HG02973 (cell line): ENCODE data around the gene HAGH.

Experiments
- ATAC-seq: cut with Tn5 transposase; IDR thresholded peaks from one replicate; pipeline ENCODE4 v1.9.1; 2021; ENCODE audit warnings: moderate library complexity; ENCODE audit not compliant: unreplicated experiment

Gene HAGH

DNA sequence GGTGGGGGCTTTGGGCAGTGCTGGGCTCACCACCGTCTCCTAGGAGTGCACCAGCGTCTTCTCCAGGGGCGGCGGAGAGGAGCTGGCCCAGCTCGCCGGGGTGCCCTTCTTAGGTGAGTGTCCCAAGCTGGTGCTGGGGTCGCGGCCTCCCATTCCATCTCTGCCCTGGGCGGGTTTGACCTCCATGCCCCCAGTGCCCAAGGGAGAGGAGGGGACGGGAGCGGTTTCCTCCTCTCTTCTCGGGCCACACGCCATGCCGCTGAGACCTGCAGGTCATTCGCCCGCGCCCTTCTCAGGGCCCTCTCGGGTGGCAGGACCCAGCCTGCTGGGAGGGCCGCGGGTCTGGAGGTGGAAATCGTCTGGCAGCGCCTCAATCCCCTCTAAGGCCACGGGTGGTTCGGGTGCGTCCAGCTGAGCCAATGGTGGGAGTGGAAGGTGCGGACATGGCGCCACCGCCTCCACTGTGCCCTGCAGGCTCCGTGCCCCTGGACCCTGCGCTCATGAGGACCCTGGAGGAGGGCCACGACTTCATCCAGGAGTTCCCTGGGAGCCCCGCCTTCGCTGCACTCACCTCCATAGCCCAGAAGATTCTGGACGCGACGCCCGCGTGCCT, 38.4 kb downstream of the HAGH start:
- no peak for ATAC-seq

DNA sequence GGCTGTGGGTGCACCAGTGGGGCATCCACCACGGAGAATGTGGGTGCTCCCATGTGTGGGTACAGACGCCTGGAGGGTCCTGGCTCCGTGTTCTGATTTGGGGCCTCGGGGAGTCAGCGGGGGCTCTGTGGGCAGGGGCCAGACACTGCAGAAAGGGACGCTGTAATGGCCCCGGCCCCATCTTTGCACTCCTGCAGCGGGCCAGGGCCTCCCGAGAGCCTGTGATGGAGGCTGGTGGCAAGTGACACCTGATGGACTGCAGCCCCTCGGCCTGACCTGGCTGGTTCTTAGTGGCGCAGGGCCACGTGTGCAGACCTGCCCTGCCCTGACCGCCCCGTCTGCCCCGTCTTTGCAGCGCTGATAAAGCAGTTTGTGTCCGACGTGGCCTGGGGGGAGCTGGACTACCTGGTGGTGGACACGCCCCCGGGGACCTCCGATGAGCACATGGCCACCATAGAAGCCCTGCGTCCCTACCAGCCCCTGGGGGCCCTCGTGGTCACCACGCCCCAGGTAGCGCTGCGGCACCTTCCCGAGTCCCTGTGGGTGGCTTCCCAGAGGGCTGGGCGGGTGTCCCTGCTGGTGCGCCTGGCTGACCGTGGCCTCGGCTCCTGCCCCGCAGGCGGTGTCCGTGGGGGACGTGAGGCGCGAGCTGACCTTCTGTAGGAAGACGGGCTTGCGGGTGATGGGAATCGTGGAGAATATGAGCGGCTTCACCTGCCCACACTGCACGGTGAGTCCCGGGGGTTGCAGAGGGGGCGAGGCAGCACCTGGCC, 39.1 kb downstream of the HAGH start:
- ATAC-seq, result no peak

DNA sequence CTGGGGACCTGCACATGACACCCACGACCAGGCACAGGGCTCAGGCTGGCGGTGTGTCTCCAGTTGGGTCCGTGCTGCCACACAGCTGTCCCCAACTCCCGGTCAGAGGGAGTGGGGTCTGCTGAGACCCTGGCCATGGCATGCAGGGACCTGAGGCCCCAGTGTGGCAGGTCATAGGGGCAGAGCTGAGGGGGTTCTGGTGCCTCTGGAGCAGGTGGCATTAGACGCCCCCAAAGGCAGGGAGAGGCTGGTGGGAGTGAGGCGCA, 39.6 kb downstream of the HAGH start:
- ATAC-seq, result no peak

DNA sequence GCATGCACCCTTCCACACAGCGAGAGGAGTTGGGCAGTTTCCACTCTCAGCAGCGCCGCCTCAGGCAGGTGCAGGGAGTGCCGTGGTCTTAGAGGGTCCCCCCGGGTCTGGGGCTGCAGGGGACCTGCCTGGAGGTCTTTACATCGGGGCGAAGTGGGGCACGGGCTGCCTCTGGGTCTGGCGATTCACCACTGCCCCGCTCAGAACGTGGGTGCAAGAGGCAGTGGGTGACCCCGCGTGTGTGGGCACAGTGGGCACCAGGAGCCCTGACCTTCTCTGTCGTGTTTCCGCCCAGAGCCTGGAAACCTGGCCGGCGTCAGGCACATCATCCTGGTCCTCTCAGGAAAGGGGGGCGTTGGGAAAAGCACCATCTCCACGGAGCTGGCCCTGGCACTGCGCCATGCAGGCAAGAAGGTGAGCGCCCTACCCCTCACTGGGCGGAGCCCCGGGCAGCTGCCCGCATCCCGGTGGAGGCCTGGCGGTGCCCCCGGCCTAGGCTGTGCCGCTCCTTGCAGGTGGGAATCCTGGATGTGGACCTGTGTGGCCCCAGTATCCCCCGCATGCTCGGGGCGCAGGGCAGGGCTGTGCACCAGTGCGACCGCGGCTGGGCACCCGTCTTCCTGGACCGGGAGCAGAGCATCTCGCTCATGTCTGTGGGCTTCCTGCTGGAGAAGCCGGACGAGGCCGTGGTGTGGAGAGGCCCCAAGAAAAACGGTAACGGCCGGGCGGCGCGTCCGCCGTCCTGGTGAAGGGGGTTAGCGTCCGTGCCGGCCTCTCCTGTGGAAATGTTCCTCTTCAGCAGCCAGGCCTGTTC, 40.2 kb downstream of the HAGH start:
- no peak for ATAC-seq

DNA sequence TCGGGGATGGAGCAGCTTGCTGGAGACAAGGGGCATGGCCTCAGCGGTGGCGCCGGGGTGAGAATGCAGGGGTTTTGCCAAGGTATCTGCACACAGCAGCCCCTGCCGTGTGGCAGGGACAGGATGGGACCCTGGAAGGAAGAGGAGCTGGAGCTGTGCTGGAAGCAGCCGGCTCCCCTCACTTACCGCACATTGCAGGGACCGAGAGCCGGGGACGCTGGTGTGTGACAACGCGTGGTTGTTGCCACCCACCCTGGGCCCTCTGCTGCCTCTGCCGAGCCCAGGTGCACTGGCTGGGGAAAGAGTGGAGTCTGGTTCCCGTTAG, 40.8 kb downstream of the HAGH start:
- no peak for ATAC-seq

DNA sequence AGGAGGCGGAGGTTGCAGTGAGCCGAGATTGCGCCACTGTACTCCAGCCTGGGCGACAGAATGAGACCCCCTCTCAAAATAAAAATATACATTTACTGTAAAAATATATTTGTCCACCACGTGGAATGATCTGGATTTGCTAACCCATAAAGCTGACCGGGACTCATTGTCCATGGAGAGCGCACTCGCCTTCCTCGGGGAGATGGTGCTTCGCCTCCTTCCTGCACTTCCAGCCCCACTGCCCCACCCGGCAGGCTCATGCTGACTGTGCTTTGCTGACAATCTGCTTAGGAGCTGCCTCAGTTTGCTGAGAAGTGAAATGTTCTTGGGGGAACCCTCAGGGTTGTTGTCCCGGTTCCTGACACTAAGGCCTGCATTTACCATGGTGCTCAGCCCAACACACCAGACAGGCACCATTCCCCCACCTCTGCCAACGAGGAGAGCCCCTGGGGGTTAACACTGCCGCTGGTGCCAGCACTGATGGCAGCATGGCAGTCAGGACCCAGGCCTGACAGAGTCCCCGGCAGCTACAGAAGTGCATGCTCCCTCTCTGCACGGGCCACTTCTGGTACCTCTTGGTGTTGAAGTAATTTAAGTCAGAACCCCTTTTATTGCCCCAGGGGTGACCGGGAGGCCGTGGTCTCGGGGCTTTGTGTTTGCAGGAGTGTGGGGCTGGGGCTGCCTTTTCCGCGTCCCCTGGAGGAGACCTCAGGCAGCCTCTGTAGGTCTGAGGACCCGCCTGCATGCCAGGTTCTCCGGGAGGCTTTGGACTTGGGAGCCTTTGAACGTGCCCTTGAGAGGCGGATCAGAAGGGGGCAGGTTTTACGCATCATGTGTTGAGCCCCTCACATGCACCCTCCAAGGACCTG, 41.4 kb downstream of the HAGH start:
- ATAC-seq, result no peak

DNA sequence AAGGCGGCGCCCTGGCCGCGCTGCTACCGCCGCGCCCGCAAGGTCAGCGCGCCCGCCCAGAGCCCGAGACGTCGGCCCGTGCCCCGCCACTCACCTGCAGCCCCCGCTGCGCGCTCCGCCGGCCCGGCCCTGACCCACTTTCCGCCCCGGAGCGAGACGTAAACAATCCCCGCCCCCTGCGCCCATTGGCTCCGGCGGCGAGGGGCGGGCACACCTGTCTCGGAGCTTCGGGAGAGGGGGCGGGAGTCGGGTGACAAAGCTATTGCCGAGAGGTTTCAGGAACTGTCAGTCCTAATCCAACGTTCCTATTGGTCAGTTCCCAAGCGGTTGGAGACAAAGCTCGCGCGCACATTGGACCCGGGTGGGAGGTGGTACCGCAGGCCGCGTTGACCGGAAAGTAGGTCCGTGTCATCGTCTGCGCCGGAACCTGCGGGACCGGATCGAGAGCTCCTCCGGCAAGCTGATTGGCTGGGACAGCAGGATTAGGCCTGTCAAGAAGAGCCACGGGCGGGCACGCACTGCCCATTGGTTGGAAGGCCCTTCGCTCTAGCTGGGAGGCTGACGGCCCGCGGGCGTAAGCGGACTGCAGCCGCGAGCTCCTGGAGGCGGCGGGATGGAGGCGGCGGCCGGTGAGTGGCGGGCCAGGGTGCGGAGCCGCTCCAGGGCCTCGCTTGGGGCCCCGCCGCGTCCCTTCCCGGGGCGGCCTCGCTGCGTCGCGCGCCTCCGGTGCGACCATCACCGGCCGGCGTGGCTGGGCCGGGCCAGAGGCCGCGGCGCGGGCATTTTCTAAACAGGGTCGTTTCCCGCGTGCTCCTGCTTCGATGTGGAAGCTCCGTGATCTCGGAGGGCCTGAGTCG, 44.0 kb downstream of the HAGH start, which contains the start of the genes NUBP2 and SPSB3:
TSS of gene NUBP2 (plus strand) at position 553 of the 857 bp plus-strand sequence. CDS start at position 614, 61 bp downstream.
TSS of gene SPSB3 (minus strand) at position 164 of the 857 bp plus-strand sequence. CDS start 1,088 bp downstream, outside the sequence.
- ATAC-seq, result peak; percentile 70

DNA sequence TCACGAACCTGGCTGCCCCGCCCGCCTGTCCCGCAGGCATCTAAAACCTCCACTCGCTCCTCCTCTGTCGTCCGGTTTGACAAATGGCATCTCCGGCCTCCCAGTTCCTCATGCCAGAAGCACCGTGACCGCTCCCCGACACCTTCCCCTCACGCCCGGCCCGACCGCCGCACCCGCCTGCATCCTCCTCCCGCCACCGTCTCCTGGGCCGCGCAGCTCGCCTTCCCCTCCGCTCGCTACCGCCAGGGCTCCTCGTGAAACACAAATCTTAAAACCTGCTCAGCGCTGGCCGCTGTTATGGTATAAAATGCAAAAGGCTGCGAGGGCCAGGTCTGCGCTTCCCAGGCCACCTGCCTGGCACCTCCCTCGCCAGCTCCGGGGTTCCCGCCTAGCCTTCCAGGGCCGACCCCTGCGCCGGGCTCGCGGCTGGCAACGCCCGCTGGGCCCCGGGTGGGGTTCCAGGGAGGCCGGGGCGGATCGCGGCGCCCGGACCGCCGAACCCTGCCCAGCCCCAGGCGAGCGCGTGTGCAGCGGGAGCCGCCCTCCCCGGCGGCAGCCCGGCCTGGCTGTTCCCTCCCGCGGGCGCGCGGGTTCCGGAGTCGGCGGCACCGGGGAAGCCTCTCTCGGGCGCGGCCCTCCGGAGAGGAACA, 44.7 kb downstream of the HAGH start:
- ATAC-seq, result peak; percentile 9

DNA sequence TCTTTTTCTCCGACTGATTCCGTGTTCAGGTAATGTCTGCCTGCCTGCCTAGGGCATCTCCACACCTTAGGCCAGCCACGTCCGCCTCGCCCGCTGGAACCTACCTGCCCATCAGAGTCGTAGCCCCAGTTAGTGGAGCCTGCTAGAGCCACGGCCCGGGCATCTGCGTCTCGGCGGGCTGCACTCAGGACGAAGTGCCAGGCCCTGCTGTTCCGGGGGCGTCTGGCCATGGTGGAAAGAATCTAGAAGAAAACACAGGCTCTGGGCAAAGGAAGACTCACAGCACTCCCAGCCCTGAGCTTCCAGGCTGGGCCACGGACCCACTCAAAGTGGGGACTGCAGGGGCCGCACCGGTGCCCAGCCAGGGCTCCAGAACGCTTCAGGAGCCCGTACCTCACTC, 45.4 kb downstream of the HAGH start:
- ATAC-seq, result no peak

DNA sequence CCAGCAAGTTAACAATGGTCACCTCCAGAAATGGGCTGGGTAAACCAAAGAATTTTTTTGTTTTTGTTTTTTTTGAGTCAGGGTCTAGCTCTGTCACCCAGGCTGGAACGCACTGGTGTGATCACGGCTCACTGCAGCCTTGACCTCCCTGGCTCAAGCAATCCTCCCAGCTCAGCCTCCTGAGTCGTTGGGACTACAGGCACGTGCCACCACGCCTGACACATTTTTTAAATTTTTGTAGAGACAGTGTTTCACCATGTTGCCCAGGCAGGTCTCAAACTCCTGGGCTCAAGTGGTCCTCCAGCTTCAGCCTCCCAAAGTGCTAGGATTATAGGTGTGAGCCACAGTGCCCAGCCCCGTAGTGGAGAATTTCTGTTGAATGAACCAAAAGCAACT, 46.0 kb downstream of the HAGH start:
- no peak for ATAC-seq

DNA sequence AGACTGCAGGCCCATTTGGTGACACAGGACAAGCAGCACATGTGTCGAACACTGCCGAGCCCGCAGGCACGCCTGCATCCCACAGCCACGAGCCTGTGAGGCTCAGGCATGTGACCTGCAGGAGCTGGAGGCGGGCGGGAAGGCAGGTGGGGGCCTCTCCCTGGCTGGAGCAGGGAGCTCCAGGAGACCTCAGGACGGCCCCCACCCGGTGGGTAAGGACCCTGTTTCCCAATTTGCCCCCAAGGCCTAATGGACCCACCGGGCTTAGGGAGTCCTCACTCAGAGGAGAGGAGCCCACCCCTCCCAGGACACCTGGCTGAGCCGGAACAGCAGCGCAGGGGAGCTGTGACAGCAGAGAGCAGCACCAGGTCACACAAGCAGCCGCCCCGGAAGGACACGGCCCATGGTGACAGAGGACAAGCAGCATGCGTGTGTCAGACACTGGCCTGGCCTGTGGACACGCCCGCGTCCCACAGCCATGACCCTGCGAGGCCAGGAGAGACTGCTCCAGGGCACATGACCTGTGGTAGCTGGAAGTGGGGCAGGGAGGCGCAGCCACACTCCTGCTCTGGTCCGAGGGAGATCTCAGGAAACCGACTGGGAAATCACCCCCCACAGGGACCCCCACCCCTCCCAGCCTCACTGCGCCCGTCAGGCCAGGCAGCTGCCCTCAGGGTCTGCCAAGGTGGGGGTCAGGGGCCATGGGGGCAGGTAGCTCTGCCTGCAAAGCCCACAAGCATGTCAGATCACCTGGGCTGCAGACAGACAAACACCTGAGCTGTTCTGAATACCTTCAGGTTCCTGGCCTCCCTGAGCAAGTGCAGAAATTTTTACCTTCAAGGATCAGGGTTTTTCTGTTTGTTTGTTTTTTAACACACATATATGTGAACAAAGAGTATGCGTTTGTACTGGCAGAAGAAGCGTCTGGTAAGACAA, 46.6 kb downstream of the HAGH start:
- no peak for ATAC-seq

DNA sequence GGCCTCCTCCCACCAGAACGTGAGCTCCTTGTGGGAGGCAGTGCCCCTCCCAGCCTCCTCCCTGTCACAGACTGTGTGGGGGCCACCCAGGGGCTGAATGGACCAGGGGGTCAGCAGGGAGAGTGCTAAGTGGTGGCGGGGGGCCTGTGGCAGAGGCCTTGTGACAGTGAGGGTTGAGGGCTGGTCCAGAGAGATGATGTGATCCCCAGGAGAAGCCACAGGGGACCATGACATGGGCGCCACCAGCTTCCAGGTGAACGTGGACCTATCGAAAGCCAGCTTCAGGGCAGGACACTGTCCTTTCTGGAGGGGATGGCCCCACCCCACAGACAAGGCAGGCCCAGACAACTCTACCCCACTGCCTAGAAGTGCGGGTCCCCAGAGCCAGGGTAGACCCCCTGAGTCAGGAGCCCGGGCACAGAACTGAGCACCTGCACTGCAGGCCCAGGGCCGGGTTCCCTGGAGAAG, 47.4 kb downstream of the HAGH start:
- ATAC-seq, result no peak

DNA sequence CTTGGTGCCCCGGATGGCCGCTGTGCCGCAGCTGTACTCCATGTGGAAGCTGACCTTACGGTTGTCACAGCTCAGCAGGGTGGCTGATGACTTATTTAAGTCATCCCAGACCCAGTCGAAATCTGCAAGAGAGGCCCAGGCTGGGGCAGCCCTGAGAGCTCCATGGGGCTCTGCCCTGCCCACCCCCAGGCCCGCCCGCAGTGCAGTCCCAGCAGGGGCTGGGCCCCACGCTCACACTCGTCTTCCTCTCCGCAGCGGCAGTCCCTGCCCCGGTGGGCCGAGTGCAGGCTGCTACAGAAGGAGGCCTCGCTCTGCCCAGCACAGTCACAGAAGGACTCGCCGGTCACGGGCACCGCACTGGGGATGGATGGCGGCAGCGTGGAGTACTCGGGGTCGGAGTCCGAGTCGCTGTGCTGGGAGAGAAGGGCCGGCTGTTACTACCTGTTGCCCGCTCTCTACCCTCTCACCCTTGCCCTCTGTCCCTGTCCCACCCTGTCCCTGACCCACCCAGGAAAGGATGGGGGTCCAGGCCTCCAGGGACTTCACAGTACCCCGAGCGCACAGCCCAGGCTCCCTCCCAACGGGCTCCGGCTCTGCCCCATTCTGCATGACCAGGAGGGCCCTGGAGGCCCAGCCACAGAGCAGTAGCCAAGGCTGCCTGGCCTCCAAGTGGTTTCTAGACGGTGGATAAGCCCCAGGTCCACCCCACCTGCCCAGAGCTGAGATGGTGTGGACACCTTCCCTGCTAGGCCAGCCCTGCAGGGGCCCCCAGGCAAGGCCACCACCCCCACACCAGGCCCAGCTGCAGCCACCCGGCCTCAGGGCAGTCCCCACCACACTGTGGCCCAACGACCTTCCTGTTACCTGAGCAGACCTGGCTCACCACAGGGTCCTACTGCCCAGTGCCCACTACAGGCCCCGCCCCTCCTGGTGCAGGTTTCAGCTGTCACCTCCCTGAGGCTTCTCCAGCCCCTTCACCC, 48.1 kb downstream of the HAGH start:
- ATAC-seq, result no peak

DNA sequence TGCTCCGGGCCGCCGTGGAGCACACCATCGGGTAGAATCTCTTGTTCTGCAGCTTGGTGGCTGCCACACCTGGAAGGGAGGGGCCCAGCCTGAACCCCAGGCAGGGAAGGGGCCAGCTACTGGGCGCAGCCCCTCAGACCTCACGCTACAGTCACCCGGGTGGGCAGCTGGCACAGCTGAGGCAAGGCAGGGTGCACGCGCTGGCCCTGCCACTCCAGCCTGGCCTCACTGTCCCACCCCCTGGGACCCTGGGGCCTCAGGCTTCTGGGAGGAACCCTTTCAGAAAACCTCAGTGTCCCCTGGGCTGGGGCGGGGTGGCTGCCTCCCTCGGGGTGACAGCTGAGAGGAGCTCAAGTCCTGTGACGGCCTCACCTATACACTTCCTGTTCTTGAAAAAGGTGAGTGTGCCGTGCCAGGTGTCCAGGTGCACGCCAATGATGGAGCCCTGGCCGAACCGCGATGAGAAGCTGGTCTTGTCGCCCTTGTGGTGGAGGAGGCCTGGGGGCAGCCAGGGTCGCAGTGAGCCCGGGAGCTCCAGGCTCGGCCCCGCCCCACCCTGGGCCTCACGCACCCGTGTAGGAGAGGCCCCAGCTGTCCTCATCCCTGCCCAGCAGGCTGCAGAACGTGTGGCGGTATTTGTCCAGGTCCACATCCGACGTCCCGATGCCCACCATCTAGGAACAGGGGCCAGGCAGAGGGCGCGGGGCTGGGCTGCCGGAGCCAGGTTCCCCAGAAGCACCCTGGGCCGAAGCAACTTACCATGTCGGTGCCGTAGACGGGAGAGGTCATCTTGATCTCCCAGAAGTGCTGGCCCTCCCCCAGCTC, 49.0 kb downstream of the HAGH start:
- ATAC-seq, result no peak

DNA sequence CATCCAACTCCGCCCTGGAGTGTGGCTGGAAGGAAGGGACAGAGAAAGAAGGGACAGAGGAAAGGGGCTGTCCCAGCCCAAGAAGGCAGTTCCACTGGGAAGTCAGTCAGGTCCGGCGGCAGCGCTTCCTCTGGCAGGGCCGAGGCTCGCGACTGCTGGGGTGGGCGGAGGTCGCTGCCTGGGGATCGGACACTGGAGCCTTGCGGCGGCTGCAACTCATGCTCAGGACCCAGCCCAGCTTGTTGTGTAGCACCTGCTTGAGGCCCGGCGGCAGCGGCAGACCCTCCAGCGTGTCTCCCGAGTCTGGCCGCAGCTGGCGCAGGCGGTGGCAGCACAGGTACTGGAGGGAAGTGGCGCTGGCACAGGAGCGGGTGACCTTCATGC, 49.6 kb downstream of the HAGH start:
- no peak for ATAC-seq

DNA sequence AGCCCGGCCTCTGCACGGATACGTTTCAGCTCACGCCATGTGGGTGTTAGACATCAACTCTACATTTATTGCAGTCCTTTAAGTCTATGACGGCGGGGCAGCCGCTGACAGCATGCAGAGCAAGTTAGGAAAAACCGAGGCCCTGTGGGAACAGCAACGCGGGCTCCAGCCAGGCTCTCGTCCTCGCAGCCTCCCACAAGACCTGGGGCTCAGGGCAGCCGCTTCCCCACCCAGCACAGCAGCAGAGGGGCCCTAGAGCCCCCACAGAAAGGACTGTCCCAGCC, 50.0 kb downstream of the HAGH start:
- no peak for ATAC-seq
